ENCODE measurements around the gene KCP.
A peak's percentile ranks its signal among the peaks of the same experiment; 100 is the strongest.

KCP gene

GRCh38 chr7:128854396-128854795, 56.1 kb downstream of the KCP start:
- no peak for DNase-seq

GRCh38 chr7:128853799-128854198, 56.7 kb downstream of the KCP start:
- DNase-seq: no peak

- no peak for DNase-seq
Observed at GRCh38 chr7:128852537-128853254, 57.8 kb downstream of the KCP start.

- no peak for DNase-seq
Observed at GRCh38 chr7:128849804-128850490, 60.6 kb downstream of the KCP start.

GRCh38 chr7:128849156-128849515, 61.4 kb downstream of the KCP start:
- no peak for DNase-seq

GRCh38 chr7:128848289-128849155, 62.0 kb downstream of the KCP start:
- no peak for DNase-seq

GRCh38 chr7:128847721-128848211, 62.7 kb downstream of the KCP start:
- DNase-seq: no peak

GRCh38 chr7:128846781-128847444, 63.6 kb downstream of the KCP start:
- DNase-seq: no peak

GRCh38 chr7:128845987-128846386, 64.5 kb downstream of the KCP start:
- no peak for DNase-seq

GRCh38 chr7:128845475-128845874, 65.0 kb downstream of the KCP start:
- DNase-seq: no peak

- no peak for DNase-seq
Observed at GRCh38 chr7:128844777-128845311, 65.7 kb downstream of the KCP start.

GRCh38 chr7:128843938-128844621, 66.4 kb downstream of the KCP start:
- DNase-seq: no peak

- no peak for DNase-seq
Observed at GRCh38 chr7:128842674-128843641, 67.6 kb downstream of the KCP start.

- peak; percentile 78 to 82 for DNase-seq
Observed at GRCh38 chr7:128841921-128842673, 68.4 kb downstream of the KCP start.

- no peak for DNase-seq
Observed at GRCh38 chr7:128841171-128841690, 69.3 kb downstream of the KCP start.

GRCh38 chr7:128840326-128841170, 70.0 kb downstream of the KCP start:
- DNase-seq: no peak

GRCh38 chr7:128839751-128840177, 70.7 kb downstream of the KCP start:
- DNase-seq: no peak

- no peak for DNase-seq
Observed at GRCh38 chr7:128838981-128839731, 71.4 kb downstream of the KCP start.
